Measurements from ENCODE around the gene PRR23E.
A peak's percentile ranks its signal among the peaks of the same experiment; 100 is the strongest.

The PRR23E gene

GRCh38 chr3:127192576-127193232, at the start of gene PRR23E:
Gene PRR23E (plus strand): TSS chr3:127193131. CDS start chr3:127196686, 3,555 bp downstream.
- DNase-seq (ENCODE audit: low read depth): no peak

- no peak for DNase-seq (ENCODE audit: low read depth)
Observed at GRCh38 chr3:127143172-127143571, 49.8 kb upstream of the PRR23E start.

- DNase-seq (ENCODE audit: low read depth): no peak
Observed at GRCh38 chr3:127144631-127145030, 48.3 kb upstream of the PRR23E start.

- no peak for DNase-seq (ENCODE audit: low read depth)
Observed at GRCh38 chr3:127145266-127145665, 47.7 kb upstream of the PRR23E start.

GRCh38 chr3:127147291-127147885, 45.5 kb upstream of the PRR23E start:
- no peak for DNase-seq (ENCODE audit: low read depth)

GRCh38 chr3:127149621-127150310, 43.2 kb upstream of the PRR23E start:
- no peak for DNase-seq (ENCODE audit: low read depth)

GRCh38 chr3:127150513-127151250, 42.2 kb upstream of the PRR23E start:
- DNase-seq (ENCODE audit: low read depth): no peak

GRCh38 chr3:127151251-127151564, 41.7 kb upstream of the PRR23E start:
- DNase-seq (ENCODE audit: low read depth): no peak

- peak; percentile 3 for DNase-seq (ENCODE audit: low read depth)
Observed at GRCh38 chr3:127151992-127152650, 40.8 kb upstream of the PRR23E start.

- no peak for DNase-seq (ENCODE audit: low read depth)
Observed at GRCh38 chr3:127152684-127153505, 40.0 kb upstream of the PRR23E start.

GRCh38 chr3:127153506-127153815, 39.5 kb upstream of the PRR23E start:
- DNase-seq (ENCODE audit: low read depth): no peak

GRCh38 chr3:127156338-127157050, 36.4 kb upstream of the PRR23E start:
- no peak for DNase-seq (ENCODE audit: low read depth)

GRCh38 chr3:127157171-127157828, 35.6 kb upstream of the PRR23E start:
- DNase-seq (ENCODE audit: low read depth): no peak

GRCh38 chr3:127158614-127159229, 34.2 kb upstream of the PRR23E start:
- no peak for DNase-seq (ENCODE audit: low read depth)

- DNase-seq (ENCODE audit: low read depth): no peak
Observed at GRCh38 chr3:127159543-127159942, 33.4 kb upstream of the PRR23E start.

- no peak for DNase-seq (ENCODE audit: low read depth)
Observed at GRCh38 chr3:127161236-127161635, 31.7 kb upstream of the PRR23E start.

- DNase-seq (ENCODE audit: low read depth): no peak
Observed at GRCh38 chr3:127161973-127162579, 30.9 kb upstream of the PRR23E start.

- DNase-seq (ENCODE audit: low read depth): no peak
Observed at GRCh38 chr3:127162947-127163645, 29.8 kb upstream of the PRR23E start.

- no peak for DNase-seq (ENCODE audit: low read depth)
Observed at GRCh38 chr3:127164615-127165014, 28.3 kb upstream of the PRR23E start.

All from GM04504 (cell line).